Naive B cell (primary cell): Measurements from ENCODE around the gene ZBTB8OS. TPM values are rescaled to one million over a fixed set of nuclear protein-coding genes. Genes with fewer than 3 reads are reported as not detected.
A peak's percentile ranks its signal among the peaks of the same experiment; 100 is the strongest.
"Not testable (repeated sequence)": the region's sequence is repeated elsewhere in the genome, so short reads cannot be mapped to it uniquely, and the experiment has no call there.

ENCODE experiments used
- ATAC-seq, 2 donors: fragments of 150-1000 bp; cut with Tn5 transposase; 2 replicates each; pipeline ENCODE4 v1.10.0; 2021; ENCODE audit warnings: low read depth in 2 of 2, mild to moderate bottlenecking in 2 of 2, moderate library complexity in 2 of 2
- DNase-seq: peaks from one replicate; pipeline ENCODE4 v3.0.0; 2022
- H3K27ac Mint-ChIP-seq, 6 donors: one replicate each; pipeline ENCODE4 v1.8.0; 2020 to 2022; ENCODE audit warnings: mild to moderate bottlenecking in 6 of 6, mixed read lengths in 6 of 6, moderate library complexity in 5 of 6, inconsistent platforms in 2 of 6
- H3K27me3 Mint-ChIP-seq, 3 donors: one replicate each; pipeline ENCODE4 v1.8.0; 2021 to 2022; ENCODE audit warnings: mixed read lengths in 3 of 3, mild to moderate bottlenecking in 1 of 3
- H3K36me3 Mint-ChIP-seq, 2 donors: one replicate each; pipeline ENCODE4 v1.8.0; 2020 to 2022; ENCODE audit warnings: mixed read lengths in 2 of 2, inconsistent platforms in 1 of 2, mild to moderate bottlenecking in 1 of 2
- H3K4me1 Mint-ChIP-seq, 3 donors: one replicate each; pipeline ENCODE4 v1.8.0; 2020 to 2022; ENCODE audit warnings: mixed read lengths in 3 of 3, inconsistent platforms in 1 of 3, mild to moderate bottlenecking in 1 of 3, moderate library complexity in 1 of 3
- H3K4me3 Mint-ChIP-seq, 8 donors: one replicate each; pipeline ENCODE4 v1.8.0; 2020 to 2022; ENCODE audit warnings: mild to moderate bottlenecking in 8 of 8, mixed read lengths in 8 of 8, moderate library complexity in 8 of 8, inconsistent platforms in 2 of 8
- H3K9me3 Mint-ChIP-seq, 7 donors: one replicate each; pipeline ENCODE4 v1.8.0; 2020 to 2022; ENCODE audit warnings: mixed read lengths in 7 of 7, mild to moderate bottlenecking in 5 of 7, inconsistent platforms in 2 of 7, moderate library complexity in 1 of 7
- polyA plus RNA-seq, 6 donors: library from polyadenylated mRNA; unstranded; fragments of 300-500 nt; fragmentation: Illumina TruSeq; gene quantifications; one replicate each; pipeline ENCODE4 v1.2.3, GENCODE V29; 2021; ENCODE audit warnings: low read depth in 6 of 6

Gene ZBTB8OS
- polyA plus RNA-seq, 6 donors from 2014 or later, result 63.2 to 99.7 (median 85.8) TPM

- DNase-seq (no peak), ATAC-seq (no peak)
- peaks cover 0 to 3% (median 0%) of the 10 kb centered on the region in 3 donors for H3K4me1 Mint-ChIP-seq
- H3K9me3 Mint-ChIP-seq, result no peaks in the 10 kb centered on the region
- H3K27me3 Mint-ChIP-seq, result no peaks in the 10 kb centered on the region
- H3K4me3 Mint-ChIP-seq, result no peak overlapping the region
- peak overlapping the region in 4 of 6 donors; percentile 11 to 94 (median 63) for H3K27ac Mint-ChIP-seq
- peaks cover 0 to 10% of the 10 kb centered on the region in 2 donors for H3K36me3 Mint-ChIP-seq
These were observed 13.3 kb downstream of the ZBTB8OS start for GRCh38 chr1:32636914-32637645.

DNA sequence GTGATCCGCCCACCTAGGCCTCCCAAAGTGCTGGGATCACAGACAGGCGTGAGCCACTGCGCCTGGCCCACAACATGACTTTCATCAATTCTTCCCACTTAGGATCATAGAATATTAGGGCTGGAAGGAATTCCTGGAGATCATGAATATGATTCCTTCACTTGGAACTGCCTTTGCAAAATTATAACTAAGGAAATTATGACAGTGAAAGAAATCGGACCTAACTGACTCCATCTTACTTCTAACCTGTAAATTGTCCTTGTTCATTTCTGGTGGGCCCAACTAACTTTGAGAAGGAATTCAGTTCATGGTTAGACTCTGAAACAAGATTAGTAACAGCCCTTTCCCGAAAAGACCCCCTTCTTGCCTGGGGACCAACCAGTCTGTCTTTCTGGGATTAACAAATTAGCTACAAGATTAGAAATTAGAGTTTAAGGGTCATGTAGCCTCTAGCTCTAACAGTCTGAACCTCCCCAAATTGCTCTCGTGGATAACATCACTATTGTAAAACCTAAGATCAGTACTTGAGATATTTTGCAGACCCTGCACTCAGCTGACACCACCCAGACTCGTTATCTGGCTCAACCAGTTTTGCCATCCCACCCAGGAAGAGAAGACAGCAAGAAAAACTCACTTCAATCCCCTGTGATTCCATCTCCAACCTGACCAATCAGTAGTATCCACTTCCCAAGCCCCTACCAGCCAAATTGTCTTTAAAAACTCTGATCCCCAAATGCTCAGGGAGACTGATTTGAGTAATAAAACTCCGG is 14.7 kb downstream of the ZBTB8OS start:
- H3K4me3 Mint-ChIP-seq, result no peak overlapping the region
- H3K4me1 Mint-ChIP-seq, result peaks cover 0 to 3% (median 0%) of the 10 kb centered on the region in 3 donors
- no peaks in the 10 kb centered on the region for H3K27me3 Mint-ChIP-seq
- peak overlapping the region in 1 of 6 donors; percentile 16 for H3K27ac Mint-ChIP-seq
- H3K36me3 Mint-ChIP-seq, result peaks cover 0 to 10% of the 10 kb centered on the region in 2 donors
- H3K9me3 Mint-ChIP-seq, result no peaks in the 10 kb centered on the region
- ATAC-seq, result no peak
- no peak for DNase-seq

DNA sequence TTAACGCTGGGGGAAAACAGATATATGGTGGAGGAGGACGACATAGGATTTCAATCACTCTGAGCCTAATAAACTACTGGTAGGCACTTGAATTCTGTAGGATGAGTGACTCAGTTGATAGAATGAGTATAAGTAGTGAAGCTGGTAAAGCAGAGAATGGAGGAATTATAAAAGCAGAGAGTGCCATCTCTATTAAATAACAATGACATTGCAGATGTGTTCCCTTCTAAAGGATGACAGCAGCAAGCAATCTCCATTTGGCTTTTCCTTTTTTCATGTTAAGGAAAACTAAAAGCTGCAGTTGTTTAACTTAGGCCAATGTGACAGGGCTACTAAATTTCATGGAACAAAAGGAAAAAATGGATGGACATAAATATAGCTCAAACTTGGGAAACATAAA is 17.5 kb downstream of the ZBTB8OS start:
- no peak for DNase-seq
- ATAC-seq, result no peak
- no peak overlapping the region for H3K4me3 Mint-ChIP-seq
- no peaks in the 10 kb centered on the region for H3K9me3 Mint-ChIP-seq
- peaks cover 0 to 3% (median 0%) of the 10 kb centered on the region in 3 donors for H3K4me1 Mint-ChIP-seq
- no peak overlapping the region for H3K27ac Mint-ChIP-seq
- H3K36me3 Mint-ChIP-seq, result peaks cover 0 to 10% of the 10 kb centered on the region in 2 donors
- no peaks in the 10 kb centered on the region for H3K27me3 Mint-ChIP-seq

GRCh38 chr1:32630173-32630572 is 20.2 kb downstream of the ZBTB8OS start:
- not testable (repeated sequence) for H3K4me1 Mint-ChIP-seq, H3K27ac Mint-ChIP-seq, H3K27me3 Mint-ChIP-seq, H3K9me3 Mint-ChIP-seq, ATAC-seq, DNase-seq
- peak overlapping the region in 1 of 8 donors; percentile 42 for H3K4me3 Mint-ChIP-seq
- peaks cover 0 to 19% of the 10 kb centered on the region in 2 donors for H3K36me3 Mint-ChIP-seq

DNA sequence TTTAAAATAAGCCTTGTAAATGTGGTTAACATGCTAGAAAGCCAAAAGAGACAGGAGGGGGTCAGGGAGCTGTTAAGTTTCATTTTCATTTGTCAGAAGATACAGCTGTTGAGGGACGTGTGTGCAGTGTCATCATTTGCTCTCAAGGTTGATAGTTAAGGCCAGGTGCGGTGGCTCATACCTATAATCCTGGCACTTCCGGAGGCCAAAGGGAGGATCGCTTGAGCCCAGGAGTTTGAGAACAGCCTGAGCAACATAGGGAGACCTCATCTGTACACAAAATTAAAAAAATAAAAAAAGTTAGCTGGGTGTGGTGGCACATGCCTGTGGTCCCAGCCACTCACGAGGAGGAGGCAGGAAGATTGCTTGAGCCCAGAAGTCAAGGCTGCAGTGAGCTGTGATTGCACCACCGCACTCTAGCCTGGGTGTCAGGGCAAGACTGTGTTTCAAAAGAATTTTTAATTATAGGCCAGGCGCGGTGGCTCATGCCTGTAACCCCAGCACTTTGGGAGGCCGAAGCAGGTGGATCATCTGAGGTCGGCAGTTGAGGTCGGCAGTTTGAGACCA is 22.7 kb downstream of the ZBTB8OS start:
- H3K27ac Mint-ChIP-seq, result peak overlapping the region in 4 of 6 donors; percentile 16 to 56 (median 44)
- no peak overlapping the region for H3K4me3 Mint-ChIP-seq
- H3K9me3 Mint-ChIP-seq, result peaks cover 0 to 4% (median 0%) of the 10 kb centered on the region in 7 donors
- H3K4me1 Mint-ChIP-seq, result peaks cover 17 to 25% (median 21%) of the 10 kb centered on the region in 3 donors
- ATAC-seq, result peak in 1 of 2 donors; percentile 35
- H3K27me3 Mint-ChIP-seq, result no peaks in the 10 kb centered on the region
- H3K36me3 Mint-ChIP-seq, result peaks cover 9 to 13% of the 10 kb centered on the region in 2 donors
- no peak for DNase-seq

GRCh38 chr1:32626176-32626575 is 24.2 kb downstream of the ZBTB8OS start:
- no peak overlapping the region for H3K27ac Mint-ChIP-seq
- DNase-seq, result no peak
- no peaks in the 10 kb centered on the region for H3K27me3 Mint-ChIP-seq
- peaks cover 17 to 26% (median 21%) of the 10 kb centered on the region in 3 donors for H3K4me1 Mint-ChIP-seq
- H3K4me3 Mint-ChIP-seq, result no peak overlapping the region
- peaks cover 0 to 4% (median 0%) of the 10 kb centered on the region in 7 donors for H3K9me3 Mint-ChIP-seq
- peaks cover 19 to 24% of the 10 kb centered on the region in 2 donors for H3K36me3 Mint-ChIP-seq
- ATAC-seq, result no peak

GRCh38 chr1:32623775-32624174 is 26.6 kb downstream of the ZBTB8OS start:
- ATAC-seq (peak; percentile 75), DNase-seq (peak; percentile 22)
- Mint-ChIP-seq H3K9me3 (peaks cover 0 to 4% (median 0%) of the 10 kb centered on the region in 7 donors), H3K36me3 (peaks cover 19 to 24% of the 10 kb centered on the region in 2 donors), H3K4me3 (peak overlapping the region in 4 of 8 donors; percentile 13 to 45 (median 16)), H3K4me1 (peaks cover 17 to 26% (median 21%) of the 10 kb centered on the region in 3 donors), H3K27ac (peak overlapping the region; percentile 22 to 94 (median 44)), H3K27me3 (no peaks in the 10 kb centered on the region)

DNA sequence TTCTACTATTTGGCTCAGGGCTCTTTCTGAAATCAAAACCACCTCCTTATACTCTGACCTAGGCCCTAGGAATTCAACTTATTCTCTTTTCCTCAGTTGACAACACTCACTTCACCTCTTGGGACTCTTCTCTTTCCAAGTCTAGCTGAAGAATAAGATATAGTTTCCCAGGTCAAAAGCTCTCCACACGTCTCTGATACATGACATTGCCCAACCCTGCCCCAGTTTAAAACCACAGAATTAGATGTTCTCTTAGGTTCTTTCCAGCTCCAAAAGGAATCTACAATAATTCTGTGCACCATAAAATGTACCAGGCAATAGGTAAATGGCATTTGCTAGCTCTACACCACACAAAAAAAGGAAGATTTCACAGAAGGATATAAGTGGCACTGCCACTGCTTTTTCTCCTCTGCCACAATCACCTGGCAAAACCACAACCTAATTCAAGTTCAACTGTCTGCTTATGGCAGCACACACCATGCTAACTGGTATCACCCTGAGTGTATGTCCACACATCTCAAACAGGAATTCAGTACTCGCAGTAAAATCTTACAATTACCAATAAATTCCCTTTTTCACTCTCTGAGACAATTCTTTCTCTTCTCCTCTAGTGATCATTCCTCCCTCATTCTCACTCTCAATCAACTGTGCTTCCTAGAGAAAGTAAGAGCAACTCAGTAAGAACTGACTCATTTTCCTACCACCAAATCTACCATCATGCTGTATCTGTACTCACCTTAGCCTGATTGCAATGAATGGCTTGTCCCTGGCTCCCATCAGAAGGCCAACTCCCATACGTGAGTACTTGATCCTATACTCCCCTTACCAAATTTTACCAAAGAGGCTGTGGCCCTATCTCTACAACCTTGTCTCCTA is 27.3 kb downstream of the ZBTB8OS start:
- H3K4me3 Mint-ChIP-seq, result peak overlapping the region in 3 of 8 donors; percentile 13 to 65 (median 45)
- peaks cover 19 to 24% of the 10 kb centered on the region in 2 donors for H3K36me3 Mint-ChIP-seq
- H3K4me1 Mint-ChIP-seq, result peaks cover 17 to 26% (median 21%) of the 10 kb centered on the region in 3 donors
- H3K9me3 Mint-ChIP-seq, result peaks cover 0 to 4% (median 0%) of the 10 kb centered on the region in 7 donors
- DNase-seq, result no peak
- peak overlapping the region in 5 of 6 donors; percentile 30 to 94 (median 48) for H3K27ac Mint-ChIP-seq
- ATAC-seq, result no peak
- H3K27me3 Mint-ChIP-seq, result no peaks in the 10 kb centered on the region

DNA sequence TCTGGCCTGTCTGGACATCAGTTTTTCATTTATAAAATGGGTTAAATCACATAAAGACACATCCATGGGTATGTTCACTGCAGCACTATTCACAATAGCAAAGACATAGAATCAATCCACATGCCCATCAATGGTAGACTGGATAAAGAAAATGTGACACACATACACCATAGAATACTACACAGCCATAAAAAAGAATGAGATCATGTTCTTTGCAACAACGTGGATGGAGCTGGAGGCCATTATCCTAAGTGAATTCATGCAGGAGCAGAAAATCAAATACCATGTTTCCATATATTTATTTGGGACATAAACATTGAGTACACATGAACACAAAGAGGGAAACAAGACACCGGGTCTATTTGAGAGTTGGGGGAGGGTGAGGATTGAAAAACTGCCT is 28.1 kb downstream of the ZBTB8OS start:
- Mint-ChIP-seq H3K4me1 (peaks cover 17 to 21% (median 18%) of the 10 kb centered on the region in 3 donors), H3K27me3 (no peaks in the 10 kb centered on the region), H3K4me3 (no peak overlapping the region), H3K9me3 (peaks cover 0 to 4% (median 0%) of the 10 kb centered on the region in 7 donors), H3K36me3 (peaks cover 14 to 24% of the 10 kb centered on the region in 2 donors), H3K27ac (peak overlapping the region in 1 of 6 donors; percentile 12)
- ATAC-seq (no peak), DNase-seq (no peak)

DNA sequence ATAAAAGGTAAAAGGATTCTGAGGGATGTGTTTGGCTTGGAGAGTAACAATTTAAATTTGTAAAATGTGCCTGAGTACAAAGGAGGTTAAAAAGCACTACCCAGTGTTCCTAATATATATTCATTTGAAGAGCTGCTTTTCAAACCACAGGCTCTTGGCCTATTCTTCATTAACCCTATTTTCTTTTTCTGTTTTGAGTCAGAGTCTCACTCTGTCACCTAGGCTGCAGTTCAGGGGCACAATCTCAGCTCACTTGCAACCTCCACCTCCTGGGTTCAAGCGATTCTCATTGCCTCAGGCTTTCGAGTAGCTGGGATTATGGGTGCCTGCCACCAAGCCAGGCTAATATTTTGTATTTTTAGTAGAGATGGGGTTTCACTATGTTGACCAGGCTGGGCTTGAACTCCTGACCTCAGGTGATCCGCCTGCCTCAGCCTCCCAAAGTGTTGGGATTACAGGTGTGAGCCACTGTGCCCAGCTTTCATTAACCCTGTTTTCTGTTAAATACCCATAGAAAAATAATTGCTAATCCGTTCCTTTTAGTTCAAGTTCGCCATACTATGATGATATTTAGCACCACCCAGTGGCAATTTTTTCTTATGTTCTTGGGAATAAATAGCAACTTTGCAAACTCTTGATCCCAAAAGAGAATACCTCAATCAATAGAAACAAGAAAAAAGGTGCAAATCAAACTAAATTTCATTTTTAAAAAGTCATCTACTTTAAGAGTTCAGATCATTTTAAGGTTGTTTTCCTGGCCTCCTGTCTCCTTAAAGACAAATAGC is 30.5 kb downstream of the ZBTB8OS start:
- peaks cover 10 to 24% of the 10 kb centered on the region in 2 donors for H3K36me3 Mint-ChIP-seq
- DNase-seq, result no peak

GRCh38 chr1:32618673-32619221 is 31.6 kb downstream of the ZBTB8OS start:
- Mint-ChIP-seq H3K4me1 (peaks cover 10 to 12% (median 11%) of the 10 kb centered on the region in 3 donors), H3K36me3 (peaks cover 10 to 21% of the 10 kb centered on the region in 2 donors), H3K27me3 (no peaks in the 10 kb centered on the region), H3K9me3 (peaks cover 0 to 4% (median 0%) of the 10 kb centered on the region in 7 donors), H3K4me3 (no peak overlapping the region), H3K27ac (no peak overlapping the region)
- DNase-seq (no peak), ATAC-seq (no peak)

More for the DNA sequence above, 30.5 kb downstream of the ZBTB8OS start:
- Mint-ChIP-seq H3K9me3 (peaks cover 0 to 4% (median 0%) of the 10 kb centered on the region in 7 donors), H3K27ac (peak overlapping the region in 1 of 6 donors; percentile 18), H3K4me3 (no peak overlapping the region), H3K27me3 (no peaks in the 10 kb centered on the region), H3K4me1 (peaks cover 16 to 20% (median 17%) of the 10 kb centered on the region in 3 donors)
- no peak for ATAC-seq
